ENCODE results near the gene KLF8. TPM values are rescaled to one million over a fixed set of nuclear protein-coding genes. Genes with fewer than 3 reads are reported as not detected.

Gene KLF8
- total and polyA plus RNA-seq, 9 donors: 2.3 to 6.9 (median 4.2) TPM

GRCh38 chrX:56288608-56289007, 56.5 kb downstream of the KLF8 start:
- no peak overlapping the region for H3K4me3 ChIP-seq (ENCODE audit: low read length)
- no peaks in the 10 kb centered on the region for H3K4me1 ChIP-seq (ENCODE audit: control insufficient read depth, insufficient read depth, low read length)
- H3K9me3 ChIP-seq (replicated peaks; ENCODE audit: control insufficient read depth, low read depth, low read length): no peaks in the 10 kb centered on the region
- peaks cover 4% of the 10 kb centered on the region for H3K27me3 ChIP-seq (ENCODE audit: control insufficient read depth, insufficient read depth, low read length)
- no peak for DNase-seq
- no peaks in the 10 kb centered on the region for H3K36me3 ChIP-seq (ENCODE audit: control insufficient read depth, insufficient read depth, low read length)
- no CpG with 5 or more reads among the region's 2 CpGs for WGBS (ENCODE audit: insufficient coverage)
- no peak overlapping the region for H3K27ac ChIP-seq (ENCODE audit: low read length)

GRCh38 chrX:56289449-56289848, 57.3 kb downstream of the KLF8 start:
- Histone ChIP-seq H3K4me1 (ENCODE audit: control insufficient read depth, insufficient read depth, low read length) (no peaks in the 10 kb centered on the region), H3K4me3 (ENCODE audit: low read length) (no peak overlapping the region), H3K27me3 (ENCODE audit: control insufficient read depth, insufficient read depth, low read length) (no peaks in the 10 kb centered on the region), H3K9me3 (replicated peaks; ENCODE audit: control insufficient read depth, low read depth, low read length) (no peaks in the 10 kb centered on the region), H3K27ac (ENCODE audit: low read length) (no peak overlapping the region), H3K36me3 (ENCODE audit: control insufficient read depth, insufficient read depth, low read length) (no peaks in the 10 kb centered on the region)
- no peak for DNase-seq
- WGBS (ENCODE audit: insufficient coverage): 60% methylated on average over 1 of the region's 1 CpG

GRCh38 chrX:56308726-56309125, 76.6 kb downstream of the KLF8 start:
- H3K9me3 ChIP-seq (replicated peaks; ENCODE audit: control insufficient read depth, low read depth, low read length): peaks cover 3% of the 10 kb centered on the region
- H3K27ac ChIP-seq (ENCODE audit: low read length): no peak overlapping the region
- H3K4me1 ChIP-seq (ENCODE audit: control insufficient read depth, insufficient read depth, low read length): no peaks in the 10 kb centered on the region
- H3K27me3 ChIP-seq (ENCODE audit: control insufficient read depth, insufficient read depth, low read length): no peaks in the 10 kb centered on the region
- no peaks in the 10 kb centered on the region for H3K36me3 ChIP-seq (ENCODE audit: control insufficient read depth, insufficient read depth, low read length)
- no peak for DNase-seq
- no CpG with 5 or more reads among the region's 1 CpG for WGBS (ENCODE audit: insufficient coverage)
- H3K4me3 ChIP-seq (ENCODE audit: low read length): no peak overlapping the region

- DNase-seq: no peak
- H3K36me3 ChIP-seq (ENCODE audit: control insufficient read depth, insufficient read depth, low read length): no peaks in the 10 kb centered on the region
- H3K27ac ChIP-seq (ENCODE audit: low read length): no peak overlapping the region
- no peaks in the 10 kb centered on the region for H3K4me1 ChIP-seq (ENCODE audit: control insufficient read depth, insufficient read depth, low read length)
- H3K27me3 ChIP-seq (ENCODE audit: control insufficient read depth, insufficient read depth, low read length): no peaks in the 10 kb centered on the region
- WGBS (ENCODE audit: insufficient coverage): 67% methylated on average over 1 of the region's 4 CpGs
- no peak overlapping the region for H3K4me3 ChIP-seq (ENCODE audit: low read length)
- peaks cover 3% of the 10 kb centered on the region for H3K9me3 ChIP-seq (replicated peaks; ENCODE audit: control insufficient read depth, low read depth, low read length)
These were observed 77.7 kb downstream of the KLF8 start for GRCh38 chrX:56309881-56310280.

GRCh38 chrX:56310581-56310980, 78.4 kb downstream of the KLF8 start:
- no peak for DNase-seq
- Histone ChIP-seq H3K4me3 (ENCODE audit: low read length) (no peak overlapping the region), H3K36me3 (ENCODE audit: control insufficient read depth, insufficient read depth, low read length) (no peaks in the 10 kb centered on the region), H3K4me1 (ENCODE audit: control insufficient read depth, insufficient read depth, low read length) (no peaks in the 10 kb centered on the region), H3K27me3 (ENCODE audit: control insufficient read depth, insufficient read depth, low read length) (no peaks in the 10 kb centered on the region), H3K27ac (ENCODE audit: low read length) (no peak overlapping the region), H3K9me3 (replicated peaks; ENCODE audit: control insufficient read depth, low read depth, low read length) (peaks cover 3% of the 10 kb centered on the region)
- whole genome bisulfite sequencing (ENCODE audit: insufficient coverage): no CpG with 5 or more reads among the region's 2 CpGs

GRCh38 chrX:56313308-56313707, 81.2 kb downstream of the KLF8 start:
- H3K27me3 ChIP-seq (ENCODE audit: control insufficient read depth, insufficient read depth, low read length): peaks cover 3% of the 10 kb centered on the region
- no peaks in the 10 kb centered on the region for H3K9me3 ChIP-seq (replicated peaks; ENCODE audit: control insufficient read depth, low read depth, low read length)
- no peaks in the 10 kb centered on the region for H3K4me1 ChIP-seq (ENCODE audit: control insufficient read depth, insufficient read depth, low read length)
- WGBS (ENCODE audit: insufficient coverage): 40% methylated on average over 1 of the region's 3 CpGs
- H3K27ac ChIP-seq (ENCODE audit: low read length): no peak overlapping the region
- DNase-seq: no peak
- no peaks in the 10 kb centered on the region for H3K36me3 ChIP-seq (ENCODE audit: control insufficient read depth, insufficient read depth, low read length)
- H3K4me3 ChIP-seq (ENCODE audit: low read length): no peak overlapping the region

- H3K36me3 ChIP-seq (ENCODE audit: control insufficient read depth, insufficient read depth, low read length): no peaks in the 10 kb centered on the region
- H3K27me3 ChIP-seq (ENCODE audit: control insufficient read depth, insufficient read depth, low read length): peaks cover 3% of the 10 kb centered on the region
- no CpG with 5 or more reads among the region's 3 CpGs for WGBS (ENCODE audit: insufficient coverage)
- no peak overlapping the region for H3K27ac ChIP-seq (ENCODE audit: low read length)
- peaks cover 8% of the 10 kb centered on the region for H3K9me3 ChIP-seq (replicated peaks; ENCODE audit: control insufficient read depth, low read depth, low read length)
- H3K4me1 ChIP-seq (ENCODE audit: control insufficient read depth, insufficient read depth, low read length): no peaks in the 10 kb centered on the region
- DNase-seq: no peak
- no peak overlapping the region for H3K4me3 ChIP-seq (ENCODE audit: low read length)
These were observed 82.2 kb downstream of the KLF8 start for GRCh38 chrX:56314334-56314733.

GRCh38 chrX:56318076-56318475, 85.9 kb downstream of the KLF8 start:
- Histone ChIP-seq H3K27me3 (ENCODE audit: control insufficient read depth, insufficient read depth, low read length) (peaks cover 3% of the 10 kb centered on the region), H3K27ac (ENCODE audit: low read length) (no peak overlapping the region), H3K4me3 (ENCODE audit: low read length) (no peak overlapping the region), H3K36me3 (ENCODE audit: control insufficient read depth, insufficient read depth, low read length) (no peaks in the 10 kb centered on the region), H3K9me3 (replicated peaks; ENCODE audit: control insufficient read depth, low read depth, low read length) (peaks cover 12% of the 10 kb centered on the region), H3K4me1 (ENCODE audit: control insufficient read depth, insufficient read depth, low read length) (no peaks in the 10 kb centered on the region)
- DNase-seq: no peak
- 57% methylated on average over 2 of the region's 2 CpGs for WGBS (ENCODE audit: insufficient coverage)

GRCh38 chrX:56319165-56319564, 87.0 kb downstream of the KLF8 start:
- peaks cover 12% of the 10 kb centered on the region for H3K9me3 ChIP-seq (replicated peaks; ENCODE audit: control insufficient read depth, low read depth, low read length)
- H3K4me1 ChIP-seq (ENCODE audit: control insufficient read depth, insufficient read depth, low read length): no peaks in the 10 kb centered on the region
- no peak overlapping the region for H3K4me3 ChIP-seq (ENCODE audit: low read length)
- H3K27me3 ChIP-seq (ENCODE audit: control insufficient read depth, insufficient read depth, low read length): peaks cover 3% of the 10 kb centered on the region
- no peak for DNase-seq
- no peak overlapping the region for H3K27ac ChIP-seq (ENCODE audit: low read length)
- H3K36me3 ChIP-seq (ENCODE audit: control insufficient read depth, insufficient read depth, low read length): no peaks in the 10 kb centered on the region

All from muscle of leg (tissue), 11 donors.